Activated CD4-positive, alpha-beta T cell treated with anti-CD3 and anti-CD28 coated beads, Interleukin-2, amount 50 U/mL, for 4 hours (primary cell): ENCODE results near the gene FAM229A.

Experiments
- DNase-seq, 2 experiments: peaks; one replicate each; pipeline ENCODE4 v3.0.0-alpha.2; 2020

Gene FAM229A

DNA sequence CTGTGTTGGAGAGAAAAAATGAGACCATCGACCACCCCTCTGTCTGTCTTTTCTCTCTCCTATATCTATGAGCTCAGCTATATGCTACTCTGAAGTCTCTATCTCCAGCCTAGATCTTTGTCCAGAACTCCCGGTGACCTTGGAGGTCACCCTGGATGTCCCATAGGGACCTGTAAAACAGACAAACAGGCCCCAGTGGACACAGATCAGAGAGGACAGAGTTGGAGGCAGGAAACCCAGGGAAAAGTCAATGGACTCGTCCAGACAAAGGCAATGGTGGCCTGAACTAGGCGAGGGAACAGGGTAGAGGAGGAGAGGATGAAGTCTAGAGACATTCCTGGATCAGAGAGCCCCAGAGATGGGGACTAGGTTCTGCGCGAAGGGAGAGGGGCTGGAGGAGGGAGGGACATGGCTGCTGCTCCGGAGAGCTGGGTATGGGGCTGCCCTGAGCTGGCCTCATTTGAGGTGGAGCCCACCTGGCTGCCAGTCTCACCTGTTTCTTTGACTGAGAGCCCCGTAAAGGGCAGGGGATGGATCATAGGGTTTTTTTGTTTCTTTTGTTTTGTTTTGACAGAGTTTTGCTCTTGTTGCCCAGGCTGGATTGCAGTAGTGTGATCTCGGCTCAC, 15.6 kb downstream of the FAM229A start:
- no peak for DNase-seq

DNA sequence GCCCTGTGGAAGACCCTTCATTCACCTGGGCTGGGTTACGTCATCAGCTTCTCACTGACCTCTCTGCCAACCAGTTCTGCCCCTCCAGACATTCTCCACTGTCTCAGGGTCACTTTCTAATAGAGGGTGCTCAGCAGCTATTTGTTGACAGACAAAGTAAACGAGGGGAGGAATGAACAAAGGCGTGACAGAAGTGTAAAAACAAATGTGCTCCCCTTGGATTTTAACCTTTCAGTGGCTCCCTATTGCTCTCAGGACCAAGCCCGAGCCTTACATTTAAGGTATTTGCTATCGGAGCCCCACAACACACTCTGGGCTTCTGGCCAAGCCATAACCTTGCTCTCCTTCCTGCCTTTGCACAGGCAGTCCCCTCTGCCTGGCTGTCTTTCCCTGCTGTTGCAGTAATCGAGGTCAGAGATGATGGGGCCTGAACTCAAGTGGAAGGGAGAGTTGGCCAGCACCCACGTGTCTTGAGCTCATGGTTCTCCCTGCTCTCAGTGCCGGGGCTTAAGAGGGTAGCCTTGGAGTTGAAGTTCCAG, 16.9 kb downstream of the FAM229A start:
- no peak for DNase-seq

DNA sequence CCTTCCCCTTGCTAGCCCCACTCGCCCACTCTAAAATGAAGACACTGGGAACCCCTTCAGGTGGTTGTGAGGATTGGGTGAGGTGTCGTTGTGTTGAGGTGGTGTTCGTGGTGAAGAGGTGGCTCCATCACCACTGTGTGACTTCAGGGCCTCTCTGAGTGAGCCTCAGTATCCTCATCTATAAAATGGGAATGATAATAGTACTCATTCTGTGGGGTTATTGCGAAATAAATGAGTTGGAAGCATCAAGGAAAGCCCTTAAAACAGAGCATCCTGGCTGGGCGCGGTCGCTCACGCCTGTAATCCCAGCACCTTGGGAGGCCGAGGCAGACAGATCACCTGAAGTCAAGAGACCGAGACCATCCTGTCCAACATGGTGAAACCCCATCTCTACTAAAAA, 19.6 kb downstream of the FAM229A start:
- no peak for DNase-seq

DNA sequence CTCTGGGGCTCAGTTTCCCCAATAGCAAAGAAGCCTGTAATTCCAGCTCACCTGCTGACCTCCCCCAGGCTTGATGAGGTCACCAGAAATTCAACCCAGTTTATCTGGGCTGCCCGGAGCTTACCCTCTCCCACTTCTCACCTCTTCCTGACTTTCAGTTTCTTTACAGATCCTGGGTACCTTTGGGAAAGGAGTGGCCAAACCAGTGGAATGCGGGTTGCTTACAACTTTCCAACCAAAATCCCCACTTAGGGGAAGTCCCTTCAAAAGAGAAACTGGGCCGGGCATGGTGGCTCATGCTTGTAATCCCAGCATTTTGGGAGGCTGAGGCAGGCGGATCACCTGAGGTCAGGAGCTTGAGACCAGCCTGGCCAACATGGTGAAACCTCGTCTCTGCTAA, 20.3 kb downstream of the FAM229A start:
- DNase-seq, result no peak

DNA sequence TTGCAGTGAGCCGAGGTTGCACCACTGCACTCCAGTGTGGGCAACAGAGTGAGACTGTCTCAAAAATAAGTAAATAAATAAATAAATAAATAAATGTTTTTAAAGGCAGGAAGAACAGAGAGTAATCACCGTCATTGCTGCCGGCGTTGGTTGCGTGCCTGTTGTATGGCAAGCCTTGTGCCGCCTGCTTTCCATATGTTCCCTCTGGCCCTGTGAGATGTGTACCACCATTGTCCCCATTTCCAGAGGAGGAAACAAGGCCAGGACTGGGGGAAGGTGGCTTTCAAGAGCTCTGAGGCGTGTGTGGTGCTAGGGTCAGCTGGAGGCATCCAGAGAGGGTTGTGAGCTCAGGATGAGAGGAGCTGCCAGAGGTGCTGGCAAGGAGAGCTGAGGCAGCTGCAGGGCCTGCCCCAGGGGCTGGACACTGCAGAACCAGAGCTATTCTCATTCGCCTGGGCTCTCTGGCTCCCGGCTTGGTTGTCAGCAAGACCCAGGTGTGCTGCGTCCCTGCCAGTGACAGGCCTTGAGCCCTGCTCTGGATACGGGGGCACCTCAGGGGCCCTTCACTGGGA, 21.0 kb downstream of the FAM229A start:
- no peak for DNase-seq

DNA sequence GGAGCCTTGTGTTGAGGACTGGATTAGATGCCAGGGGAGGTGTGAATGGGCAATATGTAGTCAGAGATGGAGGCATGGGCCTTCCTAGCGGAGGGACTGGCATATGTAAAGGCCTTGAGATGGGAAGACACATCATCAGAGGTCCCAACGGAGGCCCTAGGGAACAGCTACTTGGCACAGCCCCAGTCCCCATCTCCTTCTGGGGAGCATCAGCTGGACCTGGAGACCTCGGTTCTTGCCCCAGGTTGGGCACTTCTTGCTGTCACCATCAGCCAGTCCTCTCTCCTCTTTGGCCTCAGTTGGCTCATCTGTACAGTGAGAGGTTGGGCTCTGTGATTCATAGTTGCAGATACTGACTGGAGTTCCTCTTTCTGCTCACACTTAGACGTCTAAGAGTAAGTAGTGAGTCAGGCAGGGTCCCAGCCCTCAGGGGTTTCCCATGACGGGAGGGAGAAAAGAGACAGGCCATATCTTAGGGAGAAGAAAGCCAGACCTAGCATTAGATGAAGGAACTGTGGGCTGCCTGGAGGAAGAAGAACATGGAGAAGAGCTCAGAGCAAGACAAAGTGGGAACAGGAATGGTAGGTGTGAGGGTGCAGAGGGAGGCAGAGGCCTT, 22.8 kb downstream of the FAM229A start:
- no peak for DNase-seq

DNA sequence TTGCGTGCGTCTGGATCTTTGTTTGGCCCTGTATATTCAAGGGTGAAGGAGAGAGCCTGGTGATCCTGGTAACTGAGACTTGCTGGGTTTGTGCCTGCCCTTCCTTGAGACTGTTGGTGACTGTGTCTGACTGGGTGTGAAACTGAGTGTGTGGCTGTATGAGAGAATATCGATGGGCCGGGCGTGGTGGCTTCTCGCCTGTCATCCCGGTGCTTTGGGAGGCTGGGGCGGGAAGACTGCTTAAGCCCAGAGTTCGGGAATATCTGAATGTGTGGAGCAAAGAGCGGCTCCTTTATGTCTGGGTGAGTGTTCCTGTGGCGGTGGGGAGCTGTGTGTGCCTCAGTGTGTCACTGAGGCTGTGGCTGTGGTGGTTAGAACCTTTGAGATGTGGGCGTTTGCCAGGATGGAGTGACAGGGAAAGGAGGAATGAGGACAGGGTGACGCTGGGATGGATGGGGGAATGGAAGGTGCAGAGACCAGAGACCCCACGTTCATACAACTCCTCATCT, 23.6 kb downstream of the FAM229A start:
- DNase-seq, result no peak

DNA sequence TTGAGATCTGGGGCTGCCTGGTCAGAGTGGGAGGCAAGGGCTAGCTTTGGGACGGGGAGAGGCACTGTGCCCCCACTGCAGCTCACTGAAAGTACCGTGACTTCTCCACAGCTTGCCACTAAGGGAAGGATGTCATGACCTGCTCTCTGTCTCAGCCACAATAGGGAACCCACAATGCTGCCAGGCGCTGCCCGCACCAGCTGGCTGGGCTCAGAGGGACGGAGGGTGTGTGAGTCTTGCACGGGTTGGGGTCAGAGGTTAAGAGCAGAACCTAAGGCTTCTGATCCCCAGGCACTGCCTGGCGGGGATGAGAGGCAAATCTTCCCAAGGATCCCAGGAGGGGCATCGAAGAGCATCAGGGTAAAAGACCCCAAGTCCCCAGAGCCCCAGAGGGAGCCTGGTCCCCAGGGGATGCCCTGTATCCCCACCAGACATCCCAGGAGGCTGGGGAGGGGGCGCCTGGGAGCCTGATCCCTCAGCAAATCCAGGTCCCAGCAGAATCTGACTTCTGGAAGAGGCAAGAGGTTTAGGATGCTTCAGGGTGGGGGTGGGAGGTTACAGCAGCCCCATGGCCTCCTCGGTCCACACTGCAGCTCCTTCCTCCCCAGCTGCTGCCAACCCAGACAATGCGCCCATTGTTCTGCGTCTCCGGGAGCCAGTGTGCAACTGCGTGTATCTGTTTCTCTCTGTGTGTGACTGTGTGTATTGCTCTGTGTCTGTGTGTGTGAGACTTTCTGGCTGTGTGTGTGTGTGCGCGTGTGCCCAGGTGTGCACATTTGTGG, 24.2 kb downstream of the FAM229A start:
- DNase-seq, result no peak

DNA sequence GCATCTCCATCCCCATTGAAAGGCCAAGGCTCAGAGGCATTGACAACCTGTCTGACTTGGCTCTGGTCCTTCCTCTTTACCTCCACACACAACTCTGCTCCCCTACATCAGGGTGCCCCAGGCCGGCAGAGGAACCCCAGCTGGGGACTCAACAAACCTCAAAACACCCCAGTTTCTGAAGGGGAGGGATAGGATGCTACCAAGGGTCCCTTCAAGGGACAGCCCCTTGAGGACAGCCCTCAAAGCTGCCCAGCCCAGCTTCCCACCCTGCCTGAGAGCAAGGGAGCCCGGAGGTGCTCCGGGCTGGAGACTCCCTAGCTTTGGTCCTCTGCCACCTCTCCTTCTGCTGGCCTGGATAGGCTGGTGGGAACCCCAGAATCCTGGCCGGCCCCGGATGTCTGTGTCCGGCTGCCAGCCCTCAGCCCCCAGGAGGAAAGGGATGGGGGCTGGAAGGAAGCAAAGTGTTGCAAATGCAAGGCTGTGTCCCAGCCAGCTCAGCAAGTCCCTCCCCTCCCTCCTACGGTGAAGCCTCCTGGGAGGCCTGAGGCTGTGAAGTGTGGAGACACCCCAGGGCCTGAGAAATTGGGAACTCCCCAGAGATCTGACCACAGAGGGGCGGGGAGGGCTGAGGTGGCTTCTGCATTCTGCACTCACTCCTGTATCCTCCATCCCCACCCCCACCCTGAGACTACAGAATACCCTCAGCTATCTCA, 25.2 kb downstream of the FAM229A start:
- peak in 1 of 2 experiments; percentile 37 for DNase-seq

DNA sequence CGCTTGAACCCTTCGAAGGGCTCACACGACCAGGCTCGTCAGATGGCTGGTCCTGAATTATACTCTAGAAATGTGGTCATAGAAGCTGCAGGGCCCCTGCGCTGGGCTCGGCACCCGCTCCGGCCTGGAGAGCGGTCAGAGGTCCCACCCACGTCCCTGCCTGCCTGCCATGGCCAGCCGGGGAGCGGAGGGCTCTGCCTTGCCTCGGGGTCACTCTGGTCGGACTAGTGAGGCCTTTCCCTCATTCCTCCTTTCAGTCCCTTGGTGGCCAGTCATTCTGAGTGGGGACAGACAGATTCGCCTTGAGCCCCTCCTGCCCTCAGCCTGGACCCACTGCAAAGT, 25.7 kb downstream of the FAM229A start:
- no peak for DNase-seq

DNA sequence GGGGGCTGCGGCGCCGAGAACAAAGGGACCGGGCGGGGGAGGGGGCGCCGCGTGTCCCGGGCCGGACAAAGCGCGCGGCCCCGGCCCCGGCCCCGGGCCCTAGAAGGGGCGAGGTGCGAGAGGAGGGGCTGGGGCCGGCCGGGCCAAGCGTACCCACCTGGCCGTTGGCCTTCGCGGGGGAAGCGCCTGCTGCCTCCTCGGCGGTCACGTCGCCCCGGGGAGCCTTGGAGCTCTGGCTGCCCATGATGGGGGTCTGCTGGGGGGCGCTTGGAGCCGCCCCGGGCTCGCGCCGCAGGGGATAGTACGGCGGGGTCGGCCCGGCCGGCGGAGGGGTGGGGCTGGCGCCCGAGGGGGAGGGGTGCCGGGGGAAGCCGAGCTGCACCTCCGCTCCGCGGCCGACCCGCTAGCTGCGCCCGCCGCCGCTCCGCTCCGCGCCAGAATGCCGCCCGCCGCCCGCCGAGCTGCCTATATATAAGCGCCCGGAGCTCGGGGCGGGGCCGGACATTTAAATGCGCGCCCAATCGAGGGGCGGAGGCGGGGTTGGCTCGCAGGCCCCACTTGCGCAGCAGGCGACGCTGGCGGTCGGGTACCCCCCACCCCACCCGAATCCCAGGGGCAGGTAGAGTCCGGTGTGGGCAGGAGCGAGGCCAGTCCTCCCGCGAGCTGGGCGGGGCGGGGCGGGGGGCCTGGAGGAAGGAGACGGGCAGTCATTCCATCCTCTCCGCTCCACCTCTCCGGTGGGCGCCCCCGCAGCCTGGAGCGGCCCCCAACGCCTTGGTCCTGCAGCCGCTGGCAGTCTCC, 26.3 kb downstream of the FAM229A start, which contains the start of gene MARCKSL1:
Gene MARCKSL1, minus strand, starts transcription at position 444 of the 801 bp plus-strand sequence. Its CDS starts 200 bp downstream, at position 244.
- peak; percentile 83 to 84 for DNase-seq

DNA sequence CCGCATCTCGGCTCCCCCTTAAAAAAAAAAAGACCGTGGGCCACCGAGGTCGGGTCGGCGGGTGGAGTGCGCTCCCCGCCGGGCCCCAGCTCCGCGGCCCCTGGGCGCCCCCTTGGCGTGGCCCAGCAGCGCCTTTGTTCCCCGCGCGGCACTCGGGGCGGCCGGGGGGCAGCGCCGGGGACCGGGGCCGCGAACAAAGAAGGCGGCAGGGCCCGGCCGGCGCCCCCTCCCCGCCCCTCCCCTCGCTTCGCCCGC, 26.8 kb downstream of the FAM229A start:
- no peak for DNase-seq

DNA sequence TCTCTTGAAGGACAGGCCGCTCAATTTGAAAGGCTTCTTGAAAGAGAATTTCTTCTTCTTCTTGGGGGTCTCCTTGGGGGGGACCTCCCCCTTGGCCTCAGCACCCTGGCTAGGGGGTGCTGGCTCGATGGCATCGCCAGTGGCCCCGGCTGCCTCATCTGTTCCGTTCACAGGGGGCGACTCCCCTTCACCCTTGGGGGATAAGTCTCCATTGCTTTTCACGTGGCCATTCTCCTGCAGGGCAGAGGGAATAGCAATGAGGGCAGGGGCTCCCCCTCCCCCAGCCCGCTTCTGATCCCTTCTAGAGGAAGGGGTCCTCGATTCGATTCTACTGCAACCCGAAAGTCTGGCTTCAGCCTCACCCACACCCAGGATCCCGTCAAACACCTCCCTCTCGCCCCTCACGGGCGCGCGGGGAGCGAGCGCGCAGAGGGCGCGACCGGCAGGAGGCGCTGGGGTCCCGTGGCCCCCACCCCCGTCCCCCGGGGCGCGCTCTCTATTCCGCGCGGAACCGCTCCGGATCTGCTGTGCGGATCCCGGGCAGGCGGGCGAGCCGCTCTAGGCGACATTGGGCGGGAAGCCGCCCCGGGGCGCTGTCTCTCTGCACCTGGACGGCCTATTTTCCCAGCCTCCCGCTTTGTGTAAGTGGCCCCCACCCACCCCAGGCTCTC, 27.3 kb downstream of the FAM229A start:
- DNase-seq, result peak; percentile 60 to 66

DNA sequence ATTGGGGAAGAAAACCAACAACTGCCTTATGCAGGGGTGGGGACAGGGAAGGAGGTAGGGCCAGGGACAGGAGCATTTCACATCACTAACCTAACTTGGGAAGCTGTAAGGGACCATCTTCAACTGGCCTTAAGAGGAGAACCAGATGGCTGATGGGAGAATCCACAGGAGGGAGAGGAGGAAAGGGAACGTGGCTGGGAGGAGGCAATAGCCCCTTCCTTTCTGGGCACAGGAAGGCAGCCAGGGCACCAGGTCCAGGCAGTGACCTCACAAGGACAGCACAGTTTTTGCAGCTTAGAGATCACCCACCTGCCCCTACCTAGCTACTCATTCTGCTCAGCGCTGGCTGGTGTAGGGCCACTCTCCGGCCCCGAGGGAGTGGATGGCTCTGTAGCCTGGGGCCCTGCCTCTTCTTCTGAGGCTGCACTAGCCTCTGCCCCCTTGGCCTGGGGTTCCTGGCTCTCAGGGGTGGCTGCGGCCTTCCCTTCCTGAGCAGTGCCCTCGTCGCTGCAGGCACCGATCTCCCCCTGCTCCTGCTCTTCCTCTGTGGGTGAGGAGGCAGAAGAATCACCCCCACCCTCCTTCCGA, 27.9 kb downstream of the FAM229A start:
- no peak for DNase-seq

DNA sequence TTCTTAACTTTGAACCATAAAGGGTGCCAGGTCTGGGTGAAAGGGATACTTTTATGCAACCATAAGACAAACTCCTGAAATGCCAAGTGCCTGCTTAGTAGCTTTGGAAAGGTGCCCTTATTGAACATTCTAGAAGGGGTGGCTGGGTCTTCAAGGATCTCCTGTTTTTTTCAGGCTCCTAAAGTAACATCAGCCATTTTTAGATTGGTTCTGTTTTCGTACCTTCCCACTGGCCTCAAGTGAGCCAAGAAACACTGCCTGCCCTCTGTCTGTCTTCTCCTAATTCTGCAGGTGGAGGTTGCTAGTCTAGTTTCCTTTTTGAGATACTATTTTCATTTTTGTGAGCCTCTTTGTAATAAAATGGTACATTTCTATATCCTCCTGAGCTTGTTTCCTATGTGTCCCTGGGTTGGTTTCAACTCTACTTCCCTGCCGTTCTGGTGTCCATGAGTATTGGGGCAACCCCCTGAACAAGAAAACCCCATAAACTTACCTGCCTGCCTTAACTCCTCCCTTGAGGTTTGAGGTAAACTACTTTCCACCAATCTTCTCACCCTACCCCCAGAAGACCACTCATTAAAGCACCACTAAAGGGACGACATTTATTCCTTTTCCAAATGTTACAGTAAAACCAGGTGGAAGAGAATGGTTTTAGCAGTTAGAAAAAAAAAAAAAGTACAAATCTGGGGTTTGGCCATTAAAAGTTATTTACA, 28.9 kb downstream of the FAM229A start:
- no peak for DNase-seq

DNA sequence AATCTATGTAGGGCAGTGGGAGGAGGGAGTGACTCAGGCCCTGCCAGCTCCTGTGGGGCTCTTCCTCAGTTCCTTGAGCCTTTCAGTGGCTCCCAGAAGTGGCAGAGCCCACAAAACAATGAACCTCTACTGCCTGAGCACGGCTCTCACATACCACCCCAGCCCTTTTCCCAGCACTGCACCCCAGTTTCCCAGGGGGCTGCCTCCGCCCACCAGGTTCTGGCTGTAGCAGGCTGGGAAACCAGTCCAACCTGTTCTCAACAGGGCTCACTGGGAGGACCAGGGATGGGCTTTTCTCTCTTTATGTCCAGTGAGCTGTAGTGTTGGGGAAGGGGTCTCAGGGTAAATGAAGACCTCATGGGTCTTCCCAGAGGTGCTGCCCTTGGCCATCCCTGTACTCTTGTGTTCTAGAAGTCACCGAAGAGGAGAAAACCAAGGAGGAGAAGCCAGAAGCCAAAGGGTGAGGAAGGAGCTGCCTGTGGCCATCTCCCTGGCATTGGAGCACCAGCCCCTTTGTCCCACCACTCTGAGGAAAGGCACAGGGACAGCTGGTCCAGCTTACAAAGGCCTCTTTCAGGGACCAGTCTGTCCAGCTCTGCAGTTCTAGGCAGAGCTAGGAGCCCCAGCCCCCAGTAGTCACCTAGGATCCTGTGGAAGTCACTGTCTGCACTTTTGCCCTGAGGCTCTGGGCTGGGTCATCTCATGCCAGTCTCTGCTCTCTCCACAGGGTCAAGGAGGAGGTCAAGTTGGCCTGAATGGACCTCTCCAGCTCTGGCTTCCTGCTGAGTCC, 29.8 kb downstream of the FAM229A start:
- DNase-seq, result no peak

DNA sequence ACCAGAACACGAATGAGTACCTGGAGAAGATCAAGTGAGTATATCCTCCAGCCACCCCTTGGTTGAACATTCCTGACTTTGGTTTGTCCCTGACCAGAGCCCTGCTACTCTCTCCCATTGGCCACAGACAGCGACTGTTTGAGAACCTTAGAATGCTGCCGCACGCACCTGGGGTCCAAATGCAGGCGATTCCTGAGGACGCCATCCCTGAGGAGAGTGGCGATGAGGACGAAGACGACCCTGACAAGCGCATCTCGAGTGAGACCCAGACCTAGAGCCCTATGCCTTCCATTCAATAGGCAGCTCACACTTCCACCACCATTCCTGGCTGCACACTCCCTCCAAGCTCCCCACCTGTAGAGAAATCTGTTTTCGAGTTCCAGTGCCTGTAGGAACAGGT, 30.7 kb downstream of the FAM229A start:
- DNase-seq, result no peak

DNA sequence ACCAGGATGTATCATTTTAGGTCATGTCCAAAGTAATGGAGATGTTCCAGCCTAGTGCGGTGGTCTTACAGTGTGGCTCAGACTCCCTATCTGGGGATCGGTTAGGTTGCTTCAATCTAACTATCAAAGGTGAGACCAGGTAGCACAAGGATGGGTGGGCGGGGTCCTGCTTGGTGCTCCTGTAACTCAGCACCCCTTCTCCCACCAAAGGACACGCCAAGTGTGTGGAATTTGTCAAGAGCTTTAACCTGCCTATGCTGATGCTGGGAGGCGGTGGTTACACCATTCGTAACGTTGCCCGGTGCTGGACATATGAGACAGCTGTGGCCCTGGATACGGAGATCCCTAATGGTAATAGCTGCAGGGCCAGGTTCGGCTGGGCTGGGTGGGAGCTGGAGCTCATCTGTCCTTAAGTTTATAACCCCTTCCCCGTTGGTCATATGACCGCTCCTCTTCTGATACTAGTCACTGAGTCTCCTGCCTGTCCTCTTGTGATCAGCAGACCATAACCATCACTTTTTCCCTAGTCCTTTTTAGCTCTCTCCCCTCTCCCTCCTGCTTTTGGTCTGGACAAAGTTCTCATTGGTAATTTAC, 31.6 kb downstream of the FAM229A start:
- no peak for DNase-seq

DNA sequence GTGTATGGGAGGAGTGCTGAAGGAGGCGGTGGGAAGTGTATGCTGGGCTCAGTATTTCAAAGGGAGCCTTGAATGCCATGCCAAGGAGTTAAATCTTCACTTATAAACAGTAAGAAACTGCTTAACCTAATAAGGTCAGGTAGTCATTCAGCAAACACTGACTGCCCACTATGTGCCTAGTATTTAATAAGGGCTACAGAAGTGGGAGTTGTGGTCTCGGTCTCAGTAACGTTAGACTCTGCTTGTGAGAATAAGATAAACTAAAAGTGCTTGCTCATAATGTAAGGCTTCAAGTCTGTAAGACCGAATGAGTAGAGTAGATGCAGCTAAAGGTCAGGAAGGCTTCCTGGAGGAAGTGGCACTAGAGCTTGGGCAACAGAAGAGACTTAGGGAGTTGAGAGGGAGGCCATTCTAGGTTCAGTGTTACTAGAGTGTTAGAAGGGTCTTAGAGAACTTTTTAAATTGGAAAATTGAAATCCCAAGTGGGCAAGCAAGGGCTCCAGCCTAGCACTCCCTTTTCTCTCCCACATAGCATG, 32.3 kb downstream of the FAM229A start:
- DNase-seq, result no peak
